Upper lobe of right lung (tissue), 1 donor: ENCODE measurements around the gene CCDC15. TPM values are rescaled to one million over a fixed set of nuclear protein-coding genes. Genes with fewer than 3 reads are reported as not detected.

ENCODE experiments used
- ATAC-seq: fragments of 200-7000 bp; cut with Tn5 transposase; one replicate; pipeline ENCODE4 v1.9.1; 2020; ENCODE audit warnings: mild to moderate bottlenecking, moderate library complexity
- DNase-seq: peaks from one replicate; pipeline ENCODE4 v3.0.0-alpha.2; 2020
- H3K27ac ChIP-seq: fragments of 200-600 bp; one replicate; pipeline ENCODE4 v1.8.0; 2022
- H3K27me3 ChIP-seq: fragments of 200-600 bp; one replicate; pipeline ENCODE4 v1.8.0; 2022; ENCODE audit warnings: mild to moderate bottlenecking
- H3K36me3 ChIP-seq: fragments of 200-600 bp; one replicate; pipeline ENCODE4 v1.8.0; 2022
- H3K4me1 ChIP-seq: fragments of 200-600 bp; one replicate; pipeline ENCODE4 v1.8.0; 2022
- H3K4me3 ChIP-seq: fragments of 200-600 bp; one replicate; pipeline ENCODE4 v1.8.0; 2022; ENCODE audit warnings: mild to moderate bottlenecking
- H3K9me3 ChIP-seq: fragments of 200-600 bp; one replicate; pipeline ENCODE4 v1.8.0; 2022
- CTCF ChIP-seq: fragments of 200-600 bp; IDR thresholded peaks from one replicate; pipeline ENCODE4 v1.8.0; 2022; ENCODE audit warnings: antibody characterized with exemption
- intact Hi-C: fragments of 100-400 bp; cut with DNase I; formaldehyde crosslinking; loops from one replicate; pipeline ENCODE4 v1.11.0; 2022
- total RNA-seq: library from RNA; stranded (reverse); fragmentation: NEBNext Ultra II Directional; extraction: Animal tissue kit (Norgen Biotek cat#: 25700); gene quantifications from one replicate; pipeline ENCODE4 v1.2.1, GENCODE V29; 2021
- donor health status: DM: no; HTN: yes; CAD: no; lungs with severe emphysema.

The CCDC15 gene
- total RNA-seq, 1 donor from 2014 or later: 1.5 TPM

DNA sequence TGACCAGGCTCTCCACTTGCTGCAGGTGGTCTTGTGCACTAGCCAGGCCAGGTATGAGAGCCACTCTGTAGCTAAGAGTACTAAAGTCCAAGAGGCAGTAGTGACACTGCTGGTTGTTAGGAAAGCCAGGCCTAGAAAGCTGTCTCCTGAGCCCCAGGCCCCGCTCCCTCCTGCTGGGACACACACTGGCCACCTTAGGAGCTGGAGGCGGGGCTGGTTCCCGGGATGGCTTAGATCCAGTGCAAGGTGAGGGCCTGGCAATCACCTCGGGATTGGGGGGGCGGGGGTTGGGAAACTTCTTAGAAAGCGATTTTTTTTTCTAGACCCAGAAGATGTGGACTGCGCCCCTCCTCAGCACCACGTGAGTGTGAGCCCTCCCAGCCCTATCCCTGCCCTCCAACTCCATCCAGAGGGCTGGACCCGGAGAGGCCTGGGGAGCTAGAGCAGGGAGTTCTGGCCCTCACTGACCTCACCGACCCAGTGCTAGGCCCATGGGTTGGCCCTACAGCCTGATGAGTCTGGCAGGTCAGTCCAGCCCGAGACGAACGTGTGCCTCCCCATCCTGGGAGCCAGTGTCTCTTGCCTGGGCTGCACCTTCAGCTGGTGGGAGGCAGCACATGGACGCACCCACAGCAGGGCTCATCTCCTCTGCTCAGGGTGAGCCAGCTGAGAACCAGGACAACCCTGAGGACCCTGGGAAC, 127.2 kb downstream of the CCDC15 start:
- intact Hi-C loops: no loop called here
- Histone ChIP-seq H3K27me3 (no peaks in the 10 kb centered on the region), H3K27ac (no peak overlapping the region), H3K9me3 (no peaks in the 10 kb centered on the region), H3K4me1 (no peaks in the 10 kb centered on the region), H3K4me3 (no peak overlapping the region), H3K36me3 (no peaks in the 10 kb centered on the region)
- DNase-seq (peak; percentile 46), ATAC-seq (no peak)
- no peak for TF ChIP-seq CTCF

GRCh38 chr11:125082040-125082439, 128.0 kb downstream of the CCDC15 start:
- ATAC-seq (no peak), DNase-seq (no peak)
- intact Hi-C loops: no loop called here
- Histone ChIP-seq H3K4me3 (no peak overlapping the region), H3K4me1 (no peaks in the 10 kb centered on the region), H3K36me3 (no peaks in the 10 kb centered on the region), H3K27ac (no peak overlapping the region), H3K9me3 (no peaks in the 10 kb centered on the region), H3K27me3 (no peaks in the 10 kb centered on the region)
- no peak for TF ChIP-seq CTCF

DNA sequence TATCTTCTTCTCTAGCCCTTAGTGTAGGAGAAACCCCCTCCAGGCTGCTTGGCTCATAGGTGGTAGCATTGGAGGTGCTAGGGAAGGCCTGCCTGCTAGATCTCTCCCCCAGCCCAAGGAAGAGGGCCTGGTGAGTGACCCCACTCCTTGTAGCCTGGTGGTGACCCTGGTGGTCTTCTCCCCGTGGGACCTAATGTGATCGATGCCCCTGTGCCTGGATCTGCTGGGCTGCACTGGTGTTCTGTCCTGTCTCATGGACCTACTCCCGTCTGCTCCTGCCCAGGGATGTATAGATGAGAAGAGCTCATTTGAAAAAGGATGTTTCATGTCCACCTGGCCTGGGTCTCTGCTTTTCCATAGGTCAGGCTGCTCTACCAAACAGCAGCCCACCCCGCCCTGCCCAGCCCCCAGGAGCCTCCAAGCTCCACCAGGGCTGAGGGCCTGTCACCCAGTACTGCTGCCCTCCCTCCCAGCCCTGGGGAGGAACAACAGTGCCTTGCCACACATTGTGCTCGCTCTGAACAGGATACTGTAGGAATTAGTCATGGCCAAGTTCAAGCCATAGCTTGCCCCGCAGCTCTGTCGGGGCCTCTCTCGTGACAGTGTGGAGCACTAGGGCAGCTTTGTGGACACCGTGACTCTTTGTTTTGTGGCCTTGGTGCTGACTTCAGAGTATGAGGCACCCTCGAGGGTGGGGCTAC, 128.8 kb downstream of the CCDC15 start:
- no peaks in the 10 kb centered on the region for H3K27me3 ChIP-seq
- H3K36me3 ChIP-seq: no peaks in the 10 kb centered on the region
- no peak overlapping the region for H3K27ac ChIP-seq
- no peak for DNase-seq
- TF ChIP-seq CTCF: no peak
- no peaks in the 10 kb centered on the region for H3K9me3 ChIP-seq
- intact Hi-C loops: no loop called here
- H3K4me1 ChIP-seq: no peaks in the 10 kb centered on the region
- H3K4me3 ChIP-seq: no peak overlapping the region
- ATAC-seq: no peak

DNA sequence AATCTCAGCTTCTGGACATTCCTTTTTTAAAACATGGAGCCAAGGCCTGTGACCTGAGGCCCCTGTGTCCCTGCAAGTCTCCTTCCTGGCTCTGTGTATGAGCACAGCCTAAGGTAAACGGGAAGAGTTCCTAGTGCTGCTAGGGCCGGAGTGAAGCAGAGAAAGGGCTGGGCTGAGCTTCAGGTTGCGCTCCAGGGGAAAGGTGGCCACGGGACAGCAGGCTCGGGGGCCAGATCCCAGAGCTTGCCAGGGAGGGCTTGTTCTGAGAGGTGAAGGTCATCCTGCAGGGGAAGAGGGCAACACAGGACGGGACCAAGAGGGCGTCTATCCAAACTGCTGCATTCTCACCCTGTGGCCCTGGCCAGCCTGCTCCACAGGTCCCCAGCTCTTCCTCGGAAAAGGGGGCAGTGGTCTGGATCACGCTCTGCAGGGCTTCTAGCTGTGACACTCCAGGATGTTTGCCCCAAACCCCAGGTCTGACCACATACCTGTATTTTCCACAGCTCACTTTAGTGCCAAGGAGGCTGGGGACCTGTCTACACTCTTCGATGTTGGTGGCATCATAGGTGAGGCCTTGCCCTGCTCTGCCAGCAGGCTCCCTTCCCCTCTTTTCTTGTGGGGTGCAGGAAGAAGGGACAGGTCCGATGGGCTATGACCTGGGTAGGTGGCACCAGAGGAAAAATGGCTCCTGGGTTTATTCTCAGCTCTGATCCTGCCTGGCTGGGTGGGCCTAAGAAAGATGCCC, 129.5 kb downstream of the CCDC15 start:
- TF ChIP-seq CTCF: no peak
- Histone ChIP-seq H3K27ac (no peak overlapping the region), H3K4me1 (no peaks in the 10 kb centered on the region), H3K9me3 (no peaks in the 10 kb centered on the region), H3K4me3 (no peak overlapping the region), H3K36me3 (no peaks in the 10 kb centered on the region), H3K27me3 (no peaks in the 10 kb centered on the region)
- no peak for ATAC-seq
- DNase-seq: peak; percentile 45
- intact Hi-C loops: no loop called here

DNA sequence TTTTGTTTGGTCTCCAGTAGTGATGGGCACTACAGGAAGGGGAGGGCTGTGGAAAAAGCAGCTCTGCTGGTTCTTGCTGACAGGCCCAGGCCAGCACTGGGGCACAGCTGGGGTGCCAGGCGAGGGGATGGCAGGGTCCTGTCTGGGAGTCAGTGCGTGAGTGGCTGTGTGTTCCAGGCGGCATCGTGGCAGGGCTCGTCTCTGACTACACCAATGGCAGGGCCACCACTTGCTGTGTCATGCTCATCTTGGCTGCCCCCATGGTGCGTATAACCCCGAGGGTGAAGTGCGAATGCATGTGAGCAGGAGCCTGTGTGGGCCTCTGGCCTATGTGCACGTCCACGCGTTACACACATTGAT, 130.0 kb downstream of the CCDC15 start:
- no peaks in the 10 kb centered on the region for H3K27me3 ChIP-seq
- H3K4me3 ChIP-seq: no peak overlapping the region
- H3K27ac ChIP-seq: no peak overlapping the region
- intact Hi-C loops: no loop called here
- DNase-seq (peak; percentile 52), ATAC-seq (no peak)
- no peaks in the 10 kb centered on the region for H3K4me1 ChIP-seq
- H3K36me3 ChIP-seq: no peaks in the 10 kb centered on the region
- TF ChIP-seq CTCF: no peak
- H3K9me3 ChIP-seq: no peaks in the 10 kb centered on the region
